Fibroblast of skin of right biceps (primary cell): ENCODE measurements around the gene PLEKHG4.
A peak's percentile ranks its signal among the peaks of the same experiment; 100 is the strongest.

Experiments
- DNase-seq: peaks from one replicate; pipeline ENCODE4 v3.0.0-alpha.2; 2013

The PLEKHG4 gene

GRCh38 chr16:67245186-67245585, 34.1 kb upstream of the PLEKHG4 start:
- DNase-seq = no peak

GRCh38 chr16:67245674-67246080, 33.7 kb upstream of the PLEKHG4 start:
- no peak for DNase-seq

- DNase-seq = peak; percentile 85
Measured at GRCh38 chr16:67246081-67246755, 33.1 kb upstream of the PLEKHG4 start.

DNA sequence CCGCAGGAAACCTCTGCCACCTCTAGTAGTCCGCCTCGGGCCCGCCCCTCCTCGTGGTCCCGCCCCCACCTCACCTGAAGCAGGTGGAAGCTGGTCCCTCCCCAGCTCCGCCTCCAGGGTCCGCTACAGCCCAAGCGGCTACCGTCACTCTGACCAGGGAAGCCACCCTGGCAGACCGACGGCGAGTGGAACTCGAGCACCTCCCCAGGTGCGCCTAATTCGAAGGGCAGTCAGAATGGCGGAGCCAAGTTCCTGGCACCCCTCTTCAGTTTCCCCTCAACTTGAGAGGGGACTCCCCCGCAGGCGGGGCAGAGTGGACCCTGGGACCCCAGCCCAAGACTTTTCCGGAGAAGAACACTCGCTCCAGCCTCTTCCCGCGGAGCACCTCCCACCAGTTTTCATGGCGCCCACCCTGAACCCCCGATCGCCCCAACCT, 32.6 kb upstream of the PLEKHG4 start:
- no peak for DNase-seq

GRCh38 chr16:67247192-67248072, 31.9 kb upstream of the PLEKHG4 start, which contains the start of gene FHOD1:
Gene FHOD1, minus strand, starts transcription at chr16:67247481. Its CDS starts 71 bp downstream, at chr16:67247410.
- peak; percentile 96 for DNase-seq

- DNase-seq = no peak
Measured at GRCh38 chr16:67248073-67248400, 31.3 kb upstream of the PLEKHG4 start.

DNA sequence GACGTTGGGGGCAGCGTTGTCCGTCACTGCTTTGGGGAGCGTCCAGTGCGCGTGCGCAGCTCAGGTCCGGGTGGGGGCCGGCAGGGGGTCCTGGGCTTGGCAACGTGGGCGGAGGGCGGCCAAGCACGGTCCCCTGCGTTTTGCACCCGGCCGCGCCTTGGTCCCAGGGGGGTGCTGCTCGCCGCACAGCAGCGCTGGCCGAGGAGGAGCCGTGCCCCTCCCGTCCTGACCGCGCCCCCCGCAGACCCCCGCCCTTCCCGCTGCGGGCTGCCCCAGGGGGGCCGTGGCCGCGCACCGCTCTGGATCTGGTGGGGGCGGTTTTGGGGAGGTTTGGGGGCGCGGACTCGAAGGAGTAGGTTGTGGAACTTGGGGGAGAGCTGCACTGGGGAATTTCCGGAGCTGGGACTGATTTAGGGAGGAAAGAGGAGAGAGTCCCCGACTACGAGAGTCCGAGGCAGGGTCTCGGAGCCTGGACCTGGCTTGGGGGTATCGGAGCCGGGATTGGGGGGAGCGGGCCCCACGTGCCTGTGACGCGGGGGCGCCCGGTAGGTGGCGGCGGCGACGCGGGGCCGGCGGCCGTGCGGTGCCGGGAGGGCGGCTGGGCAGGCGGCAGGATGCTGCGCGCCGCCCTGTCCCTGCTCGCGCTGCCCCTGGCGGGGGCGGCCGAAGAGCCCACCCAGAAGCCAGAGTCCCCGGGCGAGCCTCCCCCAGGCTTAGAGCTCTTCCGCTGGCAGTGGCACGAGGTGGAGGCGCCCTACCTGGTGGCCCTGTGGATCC, 30.7 kb upstream of the PLEKHG4 start, which contains the start of gene SLC9A5:
Gene SLC9A5 (plus strand): TSS at position 579 of the 777 bp plus-strand sequence. CDS start 36 bp downstream, at position 615.
- peak; percentile 28 for DNase-seq

DNA sequence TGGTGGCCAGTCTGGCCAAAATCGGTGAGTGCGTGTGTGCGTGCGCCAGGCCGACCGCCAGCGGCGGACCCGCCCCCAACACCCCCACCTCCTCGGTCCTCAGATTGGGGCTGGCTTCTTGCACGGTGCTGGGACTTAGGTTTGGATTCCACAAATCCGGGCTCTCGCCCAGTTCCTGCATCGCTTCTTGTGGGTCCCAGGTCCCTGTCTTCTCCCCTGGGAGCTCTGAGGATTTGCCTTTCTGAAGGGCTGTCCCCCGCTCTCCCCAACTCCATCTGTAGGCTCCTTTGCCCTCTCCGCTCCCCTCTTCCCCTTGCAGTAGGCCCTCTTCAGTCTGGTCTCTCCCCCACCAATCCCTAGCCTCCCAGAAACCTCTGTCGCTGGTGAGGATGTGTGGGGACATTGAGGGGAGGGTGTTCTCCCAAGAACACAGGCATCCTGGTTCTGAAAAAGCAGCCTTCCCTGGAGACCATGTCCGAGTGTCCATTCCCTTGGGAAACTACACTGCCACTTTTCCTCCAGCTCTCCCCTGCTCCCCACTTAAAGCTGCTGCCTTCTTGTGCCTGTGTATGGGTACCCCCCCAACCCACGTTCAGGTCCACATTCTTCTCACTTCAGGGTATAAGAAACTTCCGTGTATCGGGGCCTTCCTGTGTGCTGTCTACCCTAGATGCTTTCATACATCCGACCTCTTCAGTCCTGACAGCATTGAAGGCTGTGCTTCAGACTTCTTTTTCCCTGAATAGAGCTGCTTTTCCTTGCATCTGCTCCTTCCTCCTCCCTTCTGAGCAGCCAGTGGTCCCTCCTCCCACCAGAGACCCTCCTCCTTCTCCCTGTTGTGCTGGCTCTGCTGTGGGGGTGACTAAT, 29.9 kb upstream of the PLEKHG4 start:
- DNase-seq = peak; percentile 38

DNA sequence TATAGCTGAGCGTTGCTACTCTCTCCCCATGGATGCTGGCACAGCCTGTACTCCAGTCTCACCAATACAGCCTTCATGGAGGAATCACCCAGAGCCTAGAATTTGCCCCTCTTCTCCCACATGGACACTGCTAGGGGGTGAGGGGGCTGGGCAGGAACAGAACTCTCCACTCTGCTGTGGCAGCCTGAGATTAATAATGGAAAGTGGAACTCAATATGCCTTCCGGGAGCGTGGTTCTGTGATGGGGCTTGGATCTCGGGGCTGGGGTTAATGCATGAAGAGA, 29.3 kb upstream of the PLEKHG4 start:
- no peak for DNase-seq

DNA sequence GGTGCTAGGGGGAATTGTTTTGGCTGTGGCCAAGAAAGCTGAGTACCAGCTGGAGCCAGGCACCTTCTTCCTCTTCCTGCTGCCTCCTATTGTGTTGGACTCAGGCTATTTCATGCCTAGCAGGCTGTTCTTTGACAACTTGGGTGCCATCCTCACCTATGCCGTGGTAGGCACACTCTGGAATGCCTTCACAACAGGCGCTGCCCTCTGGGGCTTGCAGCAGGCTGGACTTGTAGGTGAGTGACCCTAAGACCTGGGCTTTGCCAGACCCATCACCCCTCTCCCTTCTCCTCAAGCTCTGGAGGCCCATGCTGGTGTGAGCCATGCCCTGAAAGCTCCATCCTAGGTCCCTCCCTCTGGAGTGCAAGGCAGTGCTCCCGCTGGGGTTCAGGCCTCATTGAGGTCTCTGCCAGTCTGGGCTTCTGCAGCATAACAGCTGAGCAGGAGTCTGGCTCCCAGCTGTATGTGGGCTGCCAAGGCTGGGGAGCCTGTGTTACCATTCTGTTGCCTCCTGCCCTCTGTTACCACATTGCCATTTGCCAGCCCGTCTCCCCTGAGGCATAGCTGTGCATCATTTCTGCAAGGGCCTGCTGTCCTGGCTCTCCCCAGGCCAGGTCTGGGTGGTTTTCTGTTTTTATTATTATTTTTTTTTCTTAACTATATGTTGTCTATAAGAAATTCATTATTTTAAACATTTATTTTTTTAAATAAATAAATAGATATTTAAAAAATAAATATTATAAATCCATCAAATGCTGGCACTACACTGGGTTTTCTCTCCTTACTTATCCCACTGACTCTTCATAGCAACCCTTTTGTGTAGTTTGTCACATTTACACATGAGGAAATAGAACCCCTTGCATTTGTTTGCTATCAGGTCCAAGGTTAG, 26.5 kb upstream of the PLEKHG4 start:
- DNase-seq = no peak

DNA sequence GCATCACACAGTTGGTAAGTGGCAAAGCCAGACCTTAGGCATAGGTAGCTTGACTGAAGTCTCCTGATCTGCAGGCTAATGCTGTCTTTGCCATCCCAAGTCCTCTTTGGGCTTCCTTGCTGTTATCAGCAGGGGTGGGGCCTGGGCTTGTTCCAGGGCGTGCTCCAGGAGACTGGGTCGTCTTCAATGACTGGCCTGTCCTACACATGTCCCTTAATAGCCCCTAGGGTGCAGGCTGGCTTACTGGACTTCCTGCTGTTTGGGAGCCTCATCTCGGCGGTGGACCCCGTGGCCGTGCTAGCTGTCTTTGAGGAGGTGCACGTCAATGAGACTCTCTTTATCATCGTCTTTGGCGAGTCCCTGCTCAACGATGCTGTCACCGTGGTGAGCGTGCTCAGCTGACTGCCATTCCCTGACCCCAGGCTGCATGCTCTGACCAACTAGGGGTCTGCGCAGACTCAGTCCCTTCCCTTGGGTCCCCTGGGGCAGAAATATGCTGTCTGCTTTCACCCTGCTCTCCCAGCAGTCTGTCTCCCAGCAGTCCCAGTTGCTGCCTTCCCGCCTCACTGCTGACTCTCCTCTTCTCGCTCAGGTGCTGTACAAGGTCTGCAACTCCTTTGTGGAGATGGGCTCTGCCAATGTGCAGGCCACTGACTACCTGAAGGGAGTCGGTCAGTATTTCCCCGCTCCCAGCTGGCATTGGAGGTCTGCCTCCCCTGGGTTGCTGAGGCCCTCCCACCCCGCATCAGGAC, 24.4 kb upstream of the PLEKHG4 start:
- no peak for DNase-seq

DNA sequence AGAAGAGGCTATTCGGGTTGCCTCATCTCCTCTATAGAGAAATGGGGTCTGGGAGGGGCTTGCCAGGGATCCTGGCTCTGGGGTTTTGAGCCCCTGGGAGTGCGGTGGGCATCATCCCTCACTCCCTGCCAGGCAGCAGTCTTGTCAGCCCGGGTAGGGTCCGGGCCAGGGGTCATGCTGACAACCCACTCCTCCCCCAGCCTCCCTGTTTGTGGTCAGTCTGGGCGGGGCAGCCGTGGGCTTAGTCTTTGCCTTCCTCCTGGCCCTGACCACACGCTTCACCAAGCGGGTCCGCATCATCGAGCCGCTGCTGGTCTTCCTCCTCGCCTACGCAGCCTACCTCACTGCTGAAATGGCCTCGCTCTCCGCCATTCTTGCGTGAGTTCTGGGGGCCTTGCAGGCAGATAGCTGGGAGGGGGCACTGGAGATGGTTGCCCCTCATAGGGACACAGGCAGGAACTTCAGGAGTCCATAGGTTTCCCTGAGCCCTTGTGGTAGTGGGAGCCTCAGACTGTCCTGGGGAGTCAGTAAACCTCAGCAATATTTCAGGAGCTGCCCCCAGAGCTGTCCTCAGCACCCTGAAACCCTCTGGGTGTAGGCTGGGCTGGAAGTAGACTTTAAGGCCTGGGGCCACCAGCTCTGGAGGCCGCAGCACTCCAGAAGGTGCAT, 23.6 kb upstream of the PLEKHG4 start:
- DNase-seq = no peak

GRCh38 chr16:67256701-67257230, 22.6 kb upstream of the PLEKHG4 start:
- DNase-seq = no peak

- DNase-seq = peak; percentile 48
Measured at GRCh38 chr16:67257486-67258160, 21.7 kb upstream of the PLEKHG4 start.

DNA sequence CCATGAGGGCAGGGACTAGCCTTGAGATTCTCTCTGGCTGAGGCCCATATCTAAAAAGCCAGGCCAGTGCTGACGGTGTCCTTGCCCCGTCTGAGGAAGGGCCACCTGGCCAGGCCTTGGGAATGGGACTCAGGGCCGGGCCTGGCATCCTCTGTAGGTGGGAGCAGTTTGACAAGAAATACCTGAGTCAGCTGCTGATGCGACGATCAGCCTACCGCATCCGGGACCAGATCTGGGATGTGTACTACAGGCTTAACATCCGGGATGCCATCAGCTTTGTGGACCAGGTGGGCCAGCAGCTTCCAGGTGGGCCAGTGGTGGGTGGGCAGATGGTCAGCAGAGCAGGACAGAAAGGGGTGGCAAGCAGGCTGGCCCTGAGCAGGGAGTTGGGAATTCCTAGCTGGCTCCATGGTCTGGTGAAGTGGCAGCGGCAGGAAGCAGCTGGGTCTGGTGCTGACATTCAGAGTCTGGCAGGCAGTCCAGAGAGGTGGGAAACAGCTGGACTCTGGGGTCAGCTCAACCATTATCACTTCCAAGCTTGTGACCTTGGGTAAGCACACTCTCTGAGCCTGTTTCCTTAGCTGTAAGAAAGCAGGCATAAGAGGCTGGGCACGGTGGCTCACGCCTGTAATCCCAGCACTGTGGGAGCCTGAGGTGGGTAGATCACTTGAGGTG, 21.0 kb upstream of the PLEKHG4 start:
- DNase-seq = no peak

DNA sequence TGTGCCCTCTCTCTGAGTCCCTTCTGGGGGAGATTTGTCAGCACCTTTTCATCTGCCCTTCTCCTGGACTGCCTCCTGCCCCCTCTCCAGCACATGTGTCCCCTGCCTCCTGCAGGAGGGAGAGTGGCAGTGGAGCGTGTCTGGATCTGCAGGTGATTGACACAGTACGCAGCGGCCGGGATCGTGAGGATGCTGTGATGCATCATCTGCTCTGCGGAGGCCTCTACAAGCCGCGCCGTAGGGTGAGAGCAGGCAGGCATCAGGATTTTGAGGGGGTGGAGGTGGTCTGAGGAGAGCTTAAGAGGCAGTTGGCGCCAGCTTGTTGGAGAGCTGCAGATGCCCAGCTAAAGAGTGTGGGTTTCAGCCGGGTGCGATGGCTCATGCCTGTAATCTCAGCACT, 19.6 kb upstream of the PLEKHG4 start:
- no peak for DNase-seq

- peak; percentile 64 for DNase-seq
Measured at GRCh38 chr16:67260426-67261063, 18.8 kb upstream of the PLEKHG4 start.

- no peak for DNase-seq
Measured at GRCh38 chr16:67263201-67263600, 16.1 kb upstream of the PLEKHG4 start.
